ENCODE measurements around the gene CRYZ. TPM values are rescaled to one million over a fixed set of nuclear protein-coding genes. Genes with fewer than 3 reads are reported as not detected.
A peak's percentile ranks its signal among the peaks of the same experiment; 100 is the strongest.
"Not testable (repeated sequence)": the region's sequence is repeated elsewhere in the genome, so short reads cannot be mapped to it uniquely, and the experiment has no call there.

CRYZ gene
- total RNA-seq, 2 experiments from 2014 or later = 32.1 to 33.8 TPM

GRCh38 chr1:74689621-74690363 is 43.1 kb downstream of the CRYZ start:
- DNase-seq = peak; percentile 60
- CTCF ChIA-PET = interaction anchor here (0.9 to 1.3 kb wide), 2 partner anchors 25 to 78 kb away, joined by 3 read pairs; no protein-coding TSS in a partner anchor
- Mint-ChIP-seq H3K4me3 (no peak overlapping the region), H3K27ac (no peak overlapping the region), H3K27me3 (peaks cover 3% of the 10 kb centered on the region), H3K36me3 (ENCODE audit: low read depth) (no peaks in the 10 kb centered on the region), H3K9me3 (no peaks in the 10 kb centered on the region), H3K4me1 (no peaks in the 10 kb centered on the region)
- POLR2A ChIA-PET = no interaction called here

- H3K4me1 Mint-ChIP-seq = no peaks in the 10 kb centered on the region
- no peaks in the 10 kb centered on the region for H3K36me3 Mint-ChIP-seq (ENCODE audit: low read depth)
- peaks cover 5% of the 10 kb centered on the region for H3K27me3 Mint-ChIP-seq
- no peak for DNase-seq
- H3K27ac Mint-ChIP-seq = no peak overlapping the region
- ChIA-PET CTCF (interaction anchor here (0.5 kb wide), 1 partner anchor 12 kb away, joined by 3 read pairs; no protein-coding TSS in a partner anchor), POLR2A (no interaction called here)
- H3K9me3 Mint-ChIP-seq = no peaks in the 10 kb centered on the region
- H3K4me3 Mint-ChIP-seq = no peak overlapping the region
Observed at GRCh38 chr1:74686928-74687327, 45.9 kb downstream of the CRYZ start.

GRCh38 chr1:74684301-74684700 is 48.5 kb downstream of the CRYZ start:
- CTCF ChIA-PET = no interaction called here
- H3K27me3 Mint-ChIP-seq = peaks cover 7% of the 10 kb centered on the region
- no peak for DNase-seq

DNA sequence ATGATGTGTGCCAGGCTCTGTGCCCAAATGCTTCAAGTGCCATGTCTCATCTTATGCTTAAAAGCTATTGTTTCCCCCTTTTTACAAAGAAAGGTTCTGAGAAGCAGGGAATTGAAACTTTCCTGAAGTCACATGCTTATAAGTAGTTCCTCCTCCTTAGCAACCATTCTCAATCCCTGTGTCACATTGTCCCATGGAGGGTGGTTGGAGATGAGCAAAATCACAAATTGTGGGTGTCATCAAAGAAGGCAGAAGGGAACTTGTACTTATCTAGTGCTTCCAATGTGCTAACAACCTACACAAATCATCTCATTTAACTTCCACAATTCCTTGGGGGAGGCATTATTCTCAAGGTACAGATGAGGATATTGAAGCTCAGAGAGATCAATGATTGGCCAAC is 49.2 kb downstream of the CRYZ start:
- ChIA-PET POLR2A (no interaction called here), CTCF (no interaction called here)
- DNase-seq = no peak
- Mint-ChIP-seq H3K4me3 (no peak overlapping the region), H3K9me3 (no peaks in the 10 kb centered on the region), H3K4me1 (peaks cover 2% of the 10 kb centered on the region), H3K27me3 (peaks cover 7% of the 10 kb centered on the region), H3K27ac (no peak overlapping the region), H3K36me3 (ENCODE audit: low read depth) (no peaks in the 10 kb centered on the region)

More at GRCh38 chr1:74684301-74684700, 48.5 kb downstream of the CRYZ start:
- H3K4me1 Mint-ChIP-seq = peaks cover 2% of the 10 kb centered on the region
- POLR2A ChIA-PET = no interaction called here
- no peak overlapping the region for H3K4me3 Mint-ChIP-seq
- H3K27ac Mint-ChIP-seq = no peak overlapping the region
- H3K36me3 Mint-ChIP-seq (ENCODE audit: low read depth) = no peaks in the 10 kb centered on the region
- H3K9me3 Mint-ChIP-seq = no peaks in the 10 kb centered on the region

DNA sequence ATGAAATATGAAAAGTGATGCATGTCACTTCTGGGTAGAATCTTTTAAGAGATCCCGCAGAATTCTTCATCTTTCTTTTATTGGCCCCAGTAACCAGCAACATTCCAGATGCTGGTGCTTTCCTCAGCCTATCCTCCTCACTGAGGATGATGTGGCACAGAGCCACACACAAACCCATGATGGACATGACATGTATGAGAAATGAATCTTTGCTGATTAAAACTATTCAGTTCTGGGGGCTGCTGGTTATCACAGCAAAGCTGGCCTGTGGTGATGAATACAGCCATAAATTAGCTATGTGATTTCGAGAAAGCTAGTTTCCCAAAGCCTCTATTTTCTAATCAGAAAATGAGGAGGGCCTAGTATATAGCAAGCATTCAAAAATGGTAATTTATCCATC is 51.0 kb downstream of the CRYZ start:
- CTCF ChIA-PET = no interaction called here
- peaks cover 2% of the 10 kb centered on the region for H3K4me1 Mint-ChIP-seq
- DNase-seq = no peak
- no peaks in the 10 kb centered on the region for H3K36me3 Mint-ChIP-seq (ENCODE audit: low read depth)
- peaks cover 7% of the 10 kb centered on the region for H3K27me3 Mint-ChIP-seq
- H3K27ac Mint-ChIP-seq = no peak overlapping the region
- no peaks in the 10 kb centered on the region for H3K9me3 Mint-ChIP-seq
- no peak overlapping the region for H3K4me3 Mint-ChIP-seq
- POLR2A ChIA-PET = no interaction called here

DNA sequence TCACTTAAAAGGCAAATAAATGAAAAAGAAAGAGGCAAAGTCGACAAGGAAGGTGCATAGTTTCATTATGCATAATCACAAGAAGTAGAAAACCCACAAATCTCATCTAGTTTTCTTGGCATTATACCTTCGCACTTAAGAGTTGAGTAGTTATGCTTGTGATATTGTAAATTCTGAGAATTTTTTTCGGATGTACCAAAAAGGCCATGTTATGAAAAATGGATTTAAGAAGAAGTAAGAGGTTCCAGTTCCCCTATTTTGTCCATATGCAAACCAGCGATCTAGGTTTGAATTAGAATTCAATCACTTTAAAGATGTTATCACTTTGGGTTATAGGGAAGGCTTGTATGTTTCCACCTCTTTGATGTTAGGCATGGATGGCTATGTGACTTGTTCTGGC is 51.4 kb downstream of the CRYZ start:
- H3K36me3 Mint-ChIP-seq (ENCODE audit: low read depth) = no peaks in the 10 kb centered on the region
- H3K27me3 Mint-ChIP-seq = peaks cover 7% of the 10 kb centered on the region
- ChIA-PET CTCF (no interaction called here), POLR2A (no interaction called here)
- no peak for DNase-seq
- no peaks in the 10 kb centered on the region for H3K9me3 Mint-ChIP-seq
- H3K4me3 Mint-ChIP-seq = no peak overlapping the region
- H3K27ac Mint-ChIP-seq = no peak overlapping the region
- peaks cover 2% of the 10 kb centered on the region for H3K4me1 Mint-ChIP-seq

- ChIA-PET CTCF (no interaction called here), POLR2A (no interaction called here)
Observed at GRCh38 chr1:74681001-74681400, 51.8 kb downstream of the CRYZ start.

DNA sequence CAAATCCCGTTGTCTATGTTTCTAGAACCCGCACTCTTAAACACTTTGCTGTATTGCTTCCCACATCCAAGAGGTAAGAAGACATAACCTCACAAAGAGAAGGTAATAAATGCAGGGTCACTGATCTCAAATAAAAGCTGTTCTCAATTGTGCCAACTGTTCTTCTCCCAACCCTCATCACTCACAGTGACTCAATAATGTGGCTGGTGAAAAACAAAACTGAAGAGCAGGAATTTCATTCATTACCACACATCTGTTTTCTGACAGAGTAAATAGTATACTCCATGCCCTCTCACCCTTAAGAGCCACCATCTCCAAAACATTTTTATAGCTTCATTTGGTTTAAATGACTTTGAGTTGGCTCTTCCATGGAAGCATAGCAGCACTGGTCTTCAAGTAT is 53.0 kb downstream of the CRYZ start:
- no peak for DNase-seq
- H3K27ac Mint-ChIP-seq = no peak overlapping the region
- CTCF ChIA-PET = no interaction called here
- POLR2A ChIA-PET = no interaction called here
- H3K36me3 Mint-ChIP-seq (ENCODE audit: low read depth) = no peaks in the 10 kb centered on the region
- no peak overlapping the region for H3K4me3 Mint-ChIP-seq
- no peaks in the 10 kb centered on the region for H3K9me3 Mint-ChIP-seq
- H3K4me1 Mint-ChIP-seq = peaks cover 2% of the 10 kb centered on the region
- H3K27me3 Mint-ChIP-seq = peaks cover 9% of the 10 kb centered on the region

More at GRCh38 chr1:74681001-74681400, 51.8 kb downstream of the CRYZ start:
- H3K4me3 Mint-ChIP-seq = no peak overlapping the region
- peaks cover 9% of the 10 kb centered on the region for H3K27me3 Mint-ChIP-seq
- H3K27ac Mint-ChIP-seq = no peak overlapping the region
- no peak for DNase-seq
- H3K36me3 Mint-ChIP-seq (ENCODE audit: low read depth) = no peaks in the 10 kb centered on the region
- peaks cover 2% of the 10 kb centered on the region for H3K4me1 Mint-ChIP-seq
- no peaks in the 10 kb centered on the region for H3K9me3 Mint-ChIP-seq

- POLR2A ChIA-PET = no interaction called here
- no peak overlapping the region for H3K27ac Mint-ChIP-seq
- CTCF ChIA-PET = no interaction called here
- H3K4me1 Mint-ChIP-seq = peaks cover 6% of the 10 kb centered on the region
- no peaks in the 10 kb centered on the region for H3K36me3 Mint-ChIP-seq (ENCODE audit: low read depth)
- no peak for DNase-seq
- H3K4me3 Mint-ChIP-seq = no peak overlapping the region
- H3K27me3 Mint-ChIP-seq = peaks cover 19% of the 10 kb centered on the region
- no peaks in the 10 kb centered on the region for H3K9me3 Mint-ChIP-seq
Observed at GRCh38 chr1:74677926-74678325, 54.9 kb downstream of the CRYZ start.

- DNase-seq = no peak
- Mint-ChIP-seq H3K4me1 (peaks cover 4% of the 10 kb centered on the region), H3K27ac (no peak overlapping the region), H3K9me3 (peaks cover 4% of the 10 kb centered on the region), H3K27me3 (peaks cover 32% of the 10 kb centered on the region), H3K36me3 (ENCODE audit: low read depth) (no peaks in the 10 kb centered on the region), H3K4me3 (no peak overlapping the region)
- CTCF ChIA-PET = no interaction called here
- POLR2A ChIA-PET = no interaction called here
Observed at GRCh38 chr1:74674278-74675048, 58.4 kb downstream of the CRYZ start.

DNA sequence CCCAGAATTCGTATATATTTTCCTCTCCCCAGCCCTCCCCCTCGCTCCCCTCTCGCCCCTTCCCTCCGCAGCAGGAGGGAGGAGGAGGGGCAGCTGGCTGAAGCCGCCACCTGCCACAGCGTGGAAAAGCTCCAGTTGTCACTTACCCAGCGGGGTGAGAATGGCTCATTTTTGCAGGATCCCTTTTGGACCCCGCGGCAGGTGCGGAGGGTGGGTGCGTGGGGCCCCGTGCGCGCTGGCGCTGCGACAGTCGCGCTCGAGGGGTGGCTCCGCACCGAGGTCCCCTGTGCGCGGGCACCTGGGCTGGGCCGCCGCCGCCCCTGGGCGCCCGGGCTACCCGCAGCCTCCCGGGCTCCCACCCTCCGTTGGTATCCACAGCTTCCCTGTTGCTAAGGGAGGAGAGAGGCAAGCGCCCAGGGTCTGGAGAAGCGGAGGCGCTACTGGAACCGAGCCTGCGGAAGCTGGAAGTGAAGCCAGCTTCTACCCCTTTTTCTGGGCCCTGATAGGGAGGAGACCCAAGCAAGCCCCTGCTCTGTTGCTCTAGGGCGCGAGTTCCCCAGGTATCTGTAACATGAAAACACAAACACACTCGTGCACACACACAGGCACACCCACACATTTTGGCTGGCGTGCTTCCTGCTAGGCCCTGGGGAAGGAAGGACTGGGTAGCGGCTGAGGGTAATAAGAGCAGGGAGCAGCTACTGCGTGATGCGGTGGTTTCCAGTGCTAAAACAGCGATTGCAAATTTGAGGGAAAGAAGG is 59.3 kb downstream of the CRYZ start, which contains the start of gene ERICH3:
TSS of gene ERICH3 (minus strand) at position 442 of the 761 bp plus-strand sequence. CDS start at position 169, 273 bp downstream.
- CTCF ChIA-PET = no interaction called here
- DNase-seq = no peak

GRCh38 chr1:74670866-74671265 is 62.0 kb downstream of the CRYZ start:
- H3K27ac Mint-ChIP-seq; H3K36me3 Mint-ChIP-seq (ENCODE audit: low read depth); DNase-seq; CTCF ChIA-PET; H3K4me1 Mint-ChIP-seq; H3K4me3 Mint-ChIP-seq; POLR2A ChIA-PET; H3K9me3 Mint-ChIP-seq: not testable (repeated sequence)
- peaks cover 40% of the 10 kb centered on the region for H3K27me3 Mint-ChIP-seq

More for the DNA sequence above, 59.3 kb downstream of the CRYZ start, which contains the start of gene ERICH3:
- POLR2A ChIA-PET = no interaction called here
- H3K4me1 Mint-ChIP-seq = peaks cover 4% of the 10 kb centered on the region
- no peak within 1 kb of the TSS for H3K4me3 Mint-ChIP-seq
- peaks cover 4% of the 10 kb centered on the region for H3K9me3 Mint-ChIP-seq
- no peaks in the 10 kb centered on the region for H3K36me3 Mint-ChIP-seq (ENCODE audit: low read depth)
- peaks cover 37% of the 10 kb centered on the region for H3K27me3 Mint-ChIP-seq
- no peak within 1 kb of the TSS for H3K27ac Mint-ChIP-seq
